Left forelimb (tissue), 1 donor: Measurements from ENCODE around the gene KRTAP24-1.

Source experiments
- DNase-seq: peaks from one replicate; pipeline ENCODE4 v3.0.0-alpha.2; 2018; ENCODE audit warnings: low spot score

The KRTAP24-1 gene

GRCh38 chr21:30234050-30234449 is 48.7 kb downstream of the KRTAP24-1 start:
- no peak for DNase-seq

- DNase-seq, result no peak
Measured at GRCh38 chr21:30233228-30234020, 49.3 kb downstream of the KRTAP24-1 start.

GRCh38 chr21:30232011-30232410 is 50.7 kb downstream of the KRTAP24-1 start:
- DNase-seq, result no peak
